GM21447 (cell line): ENCODE measurements around the gene LRRC41.
"Not testable (repeated sequence)": the region's sequence is repeated elsewhere in the genome, so short reads cannot be mapped to it uniquely, and the experiment has no call there.

Experiments used
- ATAC-seq: cut with Tn5 transposase; IDR thresholded peaks from one replicate; pipeline ENCODE4 v1.9.1; 2021; ENCODE audit not compliant: unreplicated experiment

The LRRC41 gene

GRCh38 chr1:46303038-46303871, at the start of gene LRRC41, which contains the start of gene UQCRH:
LRRC41 (minus strand) TSS chr1:46303616; CDS start chr1:46303322, 294 bp downstream.
UQCRH (plus strand) TSS chr1:46303698; CDS start chr1:46303767, 69 bp downstream.
- ATAC-seq: peak; percentile 75

- ATAC-seq: no peak
These were observed 48.9 kb upstream of the LRRC41 start for GRCh38 chr1:46352363-46352762.

- no peak for ATAC-seq
These were observed 41.9 kb upstream of the LRRC41 start for GRCh38 chr1:46345281-46345680.

- no peak for ATAC-seq
These were observed 41.1 kb upstream of the LRRC41 start for GRCh38 chr1:46344481-46344880.

- no peak for ATAC-seq
These were observed 40.3 kb upstream of the LRRC41 start for GRCh38 chr1:46343705-46344104.

- ATAC-seq: no peak
These were observed 39.9 kb upstream of the LRRC41 start for GRCh38 chr1:46343351-46343695.

- no peak for ATAC-seq
These were observed 39.4 kb upstream of the LRRC41 start for GRCh38 chr1:46342677-46343350.

- ATAC-seq: no peak
These were observed 38.8 kb upstream of the LRRC41 start for GRCh38 chr1:46342084-46342656.

GRCh38 chr1:46341222-46342083, 38.0 kb upstream of the LRRC41 start:
- no peak for ATAC-seq

- peak; percentile 85 for ATAC-seq
These were observed 37.2 kb upstream of the LRRC41 start, which contains the start of gene NSUN4 for GRCh38 chr1:46340404-46341221. NSUN4 (plus strand) TSS chr1:46340807; CDS start chr1:46340827, 20 bp downstream.

- not testable (repeated sequence) for ATAC-seq
These were observed 34.0 kb upstream of the LRRC41 start for GRCh38 chr1:46337409-46337808.

GRCh38 chr1:46335081-46335480, 31.7 kb upstream of the LRRC41 start:
- no peak for ATAC-seq

GRCh38 chr1:46334030-46334384, 30.6 kb upstream of the LRRC41 start:
- no peak for ATAC-seq

- ATAC-seq: peak; percentile 70
These were observed 30.0 kb upstream of the LRRC41 start for GRCh38 chr1:46333300-46334029.

GRCh38 chr1:46331786-46332540, 28.5 kb upstream of the LRRC41 start:
- peak; percentile 32 for ATAC-seq

- ATAC-seq: not testable (repeated sequence)
These were observed 27.0 kb upstream of the LRRC41 start for GRCh38 chr1:46330381-46330780.

GRCh38 chr1:46329807-46330206, 26.4 kb upstream of the LRRC41 start:
- not testable (repeated sequence) for ATAC-seq

GRCh38 chr1:46328182-46328581, 24.8 kb upstream of the LRRC41 start:
- ATAC-seq: not testable (repeated sequence)
